Epithelial cell of proximal tubule (primary cell): Measurements from ENCODE around the gene DMXL2. TPM values are rescaled to one million over a fixed set of nuclear protein-coding genes. Genes with fewer than 3 reads are reported as not detected.
"Not testable (repeated sequence)": the region's sequence is repeated elsewhere in the genome, so short reads cannot be mapped to it uniquely, and the experiment has no call there.

Experiments
- DNase-seq: peaks from one replicate; pipeline ENCODE4 v3.0.0-alpha.2; 2011; ENCODE audit warnings: low read depth
- H3K4me3 ChIP-seq: 2 replicates; pipeline ENCODE4 v1.5.1; 2011; ENCODE audit warnings: low read depth, mild to moderate bottlenecking, low read length
- CTCF ChIP-seq: conservative IDR thresholded peaks from 2 replicates; pipeline ENCODE4 v1.5.1; 2012; ENCODE audit warnings: low read depth, mild to moderate bottlenecking, low read length
- total RNA-seq: library from RNA; depleted of rRNA; stranded (reverse); fragments of >200 nt; gene quantifications from 2 replicates; pipeline ENCODE4 v1.2.3, GENCODE V29; 2015

Gene DMXL2
- total RNA-seq, 1 donor from 2014 or later = 8.7 TPM

DNA sequence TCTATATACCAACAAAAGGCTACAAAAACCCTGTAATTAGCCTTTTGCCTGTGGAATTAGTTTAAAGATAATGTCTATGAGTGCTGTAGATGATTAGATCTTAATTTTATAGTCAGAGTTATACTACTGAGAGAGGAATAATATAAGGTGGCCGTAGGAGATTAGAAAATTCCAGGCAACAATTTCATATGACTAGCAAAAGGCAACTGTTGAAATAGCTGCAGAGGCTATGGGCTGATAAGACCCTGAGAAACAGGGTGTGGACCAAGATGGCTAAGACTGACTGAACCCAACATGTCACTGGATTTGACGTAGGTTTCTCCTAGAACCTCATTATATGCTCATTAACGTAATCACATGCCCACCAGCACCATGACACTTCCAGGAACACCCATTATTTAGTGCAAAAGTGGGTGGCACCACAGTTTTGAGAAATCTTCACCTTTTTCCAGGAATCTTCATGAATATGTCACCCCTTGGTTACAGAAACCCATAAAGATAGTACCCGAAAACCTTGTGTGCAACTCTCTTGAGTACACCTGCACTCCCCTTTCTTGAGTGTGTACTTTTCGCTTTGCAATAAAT, 29.6 kb upstream of the DMXL2 start:
- no peak for TF ChIP-seq CTCF
- no peak for DNase-seq
- H3K4me3 ChIP-seq = no peak overlapping the region

GRCh38 chr15:51649659-51650521, 27.3 kb upstream of the DMXL2 start:
- peak; percentile 78 for TF ChIP-seq CTCF
- no peak overlapping the region for H3K4me3 ChIP-seq
- DNase-seq = peak; percentile 37

GRCh38 chr15:51648643-51649042, 26.1 kb upstream of the DMXL2 start:
- DNase-seq, H3K4me3 ChIP-seq: not testable (repeated sequence)

DNA sequence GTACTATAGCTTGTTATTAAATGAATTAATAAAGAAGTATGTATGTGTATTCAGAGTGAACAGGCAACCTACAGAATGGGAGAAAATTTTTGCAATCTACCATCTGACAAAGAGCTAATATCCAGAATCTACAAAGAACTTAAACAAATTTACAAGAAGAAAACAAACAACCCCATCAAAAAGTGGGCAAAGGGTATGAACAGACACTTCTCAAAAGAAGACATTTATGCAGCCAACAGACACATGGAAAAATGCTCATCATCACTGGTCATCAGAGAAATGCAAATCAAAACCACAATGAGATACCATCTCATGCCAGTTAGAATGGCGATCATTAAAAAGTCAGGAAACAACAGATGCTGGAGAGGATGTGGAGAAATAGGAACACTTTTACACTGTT, 25.5 kb upstream of the DMXL2 start:
- not testable (repeated sequence) for H3K4me3 ChIP-seq, DNase-seq

GRCh38 chr15:51647128-51647562, 24.6 kb upstream of the DMXL2 start:
- no peak for DNase-seq
- H3K4me3 ChIP-seq = no peak overlapping the region
- no peak for TF ChIP-seq CTCF

DNA sequence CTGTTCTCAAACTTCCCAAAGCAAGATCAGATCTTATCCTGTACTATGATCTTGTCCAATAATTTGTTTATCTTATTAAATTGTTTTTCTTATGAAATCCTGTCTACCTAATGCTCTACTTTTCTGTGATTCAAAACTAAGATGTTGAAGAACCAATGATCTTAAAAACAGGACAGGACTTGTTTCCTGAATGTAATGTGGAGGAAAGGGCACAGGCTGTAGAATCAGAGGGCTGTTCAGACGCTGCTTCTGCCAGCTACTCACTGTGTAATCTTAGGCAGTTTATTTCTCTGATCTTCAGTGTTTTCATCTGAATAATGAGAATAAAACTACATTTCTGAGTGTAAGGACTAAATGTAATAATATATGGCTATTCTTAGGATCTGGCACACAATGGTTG, 20.1 kb upstream of the DMXL2 start:
- no peak for DNase-seq
- no peak for TF ChIP-seq CTCF
- H3K4me3 ChIP-seq = no peak overlapping the region

GRCh38 chr15:51641490-51642130, 19.0 kb upstream of the DMXL2 start:
- H3K4me3 ChIP-seq = no peak overlapping the region
- TF ChIP-seq CTCF = no peak
- no peak for DNase-seq
